NCI-H226 (cell line): ENCODE data around the gene SAV1.
"Not testable (repeated sequence)": the region's sequence is repeated elsewhere in the genome, so short reads cannot be mapped to it uniquely, and the experiment has no call there.

Source experiments
- DNase-seq: peaks from one replicate; pipeline ENCODE4 v3.0.0-alpha.2; 2015

The SAV1 gene

DNA sequence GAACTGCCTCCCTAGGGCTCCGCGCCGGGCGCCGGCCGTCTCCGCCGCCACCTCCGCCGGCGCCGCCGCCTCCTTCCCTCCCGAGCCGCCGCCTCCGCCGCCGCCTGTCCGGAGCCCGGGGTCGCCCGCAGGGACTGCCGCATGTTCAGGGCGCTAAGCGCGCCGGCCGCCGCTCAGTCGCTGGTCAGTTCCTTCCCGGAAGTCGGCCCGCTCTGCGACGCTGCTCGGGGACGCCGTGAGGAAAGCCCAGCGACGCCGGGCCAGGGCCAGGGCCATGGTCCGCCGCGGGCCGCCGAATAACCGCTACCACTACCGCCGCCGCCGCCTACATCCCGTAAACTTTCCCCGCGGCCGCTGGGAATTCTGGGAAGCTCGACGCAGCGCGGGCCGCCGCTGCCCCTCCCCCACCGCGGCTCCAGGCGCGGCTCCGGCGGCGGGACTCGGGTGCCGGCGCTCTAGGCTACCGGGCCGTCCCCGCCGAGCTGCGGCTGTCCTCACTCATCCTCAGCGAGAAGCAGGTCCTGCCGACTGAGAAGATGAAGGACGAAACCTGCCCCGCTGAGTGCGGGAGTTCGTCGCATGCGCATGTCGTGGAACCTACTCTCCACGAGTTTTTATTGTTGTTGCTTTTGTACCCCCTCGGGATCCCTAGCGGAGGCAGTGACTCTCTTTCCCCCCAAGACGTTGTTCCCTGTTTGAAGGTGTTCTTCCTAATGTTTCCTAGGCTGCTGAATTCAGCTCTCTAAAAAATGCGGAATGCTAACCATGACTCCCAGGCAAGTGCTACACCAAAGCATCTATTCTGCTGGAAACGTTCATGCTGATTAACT is at the start of gene SAV1:
TSS of gene SAV1 (minus strand) at position 311 of the 830 bp plus-strand sequence. CDS start 339 bp downstream, outside the sequence.
- peak; percentile 53 for DNase-seq

GRCh38 chr14:50717811-50718210 is 49.7 kb upstream of the SAV1 start:
- DNase-seq = no peak

- DNase-seq = peak; percentile 20
Observed at GRCh38 chr14:50714450-50715073, 46.5 kb upstream of the SAV1 start.

DNA sequence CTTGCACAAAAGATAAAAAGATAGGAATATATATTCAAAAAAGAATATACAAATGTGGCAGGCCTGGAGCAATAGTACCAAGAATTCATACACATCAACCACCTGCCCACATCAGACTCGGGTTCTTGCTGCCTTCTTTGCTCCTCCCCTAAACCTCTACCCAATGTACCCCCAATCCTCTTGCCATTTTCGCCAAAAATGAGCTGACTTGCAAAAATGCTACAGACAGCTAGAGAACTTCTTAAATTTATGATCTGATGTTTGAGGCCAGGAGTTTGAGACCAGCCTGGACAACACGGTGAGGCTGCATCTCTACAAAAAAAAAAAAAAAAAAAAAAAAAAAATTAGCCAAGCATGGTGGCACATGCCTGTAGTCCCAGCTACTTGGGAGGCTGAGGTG is 42.9 kb upstream of the SAV1 start:
- no peak for DNase-seq

- no peak for DNase-seq
Observed at GRCh38 chr14:50705026-50705593, 37.0 kb upstream of the SAV1 start.

GRCh38 chr14:50704454-50705010 is 36.4 kb upstream of the SAV1 start:
- no peak for DNase-seq

DNA sequence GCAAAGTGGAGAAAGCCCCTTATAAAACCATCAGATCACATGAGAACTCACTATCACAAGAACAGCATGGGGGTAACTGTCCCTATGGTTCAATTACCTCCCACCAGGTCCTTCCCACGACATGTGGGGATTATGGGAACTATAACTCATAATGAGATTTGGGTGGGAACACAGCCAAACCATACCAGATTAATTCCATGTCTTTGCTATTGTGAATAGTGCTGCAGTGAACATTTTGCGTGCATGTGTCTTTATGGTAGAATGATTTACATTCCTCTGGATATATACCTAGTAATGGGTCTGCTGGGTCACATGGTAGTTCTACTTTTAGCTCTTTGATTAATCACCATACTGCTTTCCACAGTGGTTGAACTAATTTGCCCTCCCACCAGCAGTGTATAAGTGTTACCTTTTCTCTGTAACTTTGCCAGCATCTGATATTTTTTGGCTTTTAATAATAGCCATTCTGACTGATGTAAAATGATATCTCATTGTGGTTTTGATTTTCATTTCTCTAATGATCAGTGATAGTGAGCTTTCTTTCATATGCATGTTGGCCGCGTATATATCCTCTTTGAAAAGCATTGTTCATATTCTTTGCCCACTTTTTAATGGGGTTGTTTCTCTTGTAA is 29.7 kb upstream of the SAV1 start:
- DNase-seq = no peak

DNA sequence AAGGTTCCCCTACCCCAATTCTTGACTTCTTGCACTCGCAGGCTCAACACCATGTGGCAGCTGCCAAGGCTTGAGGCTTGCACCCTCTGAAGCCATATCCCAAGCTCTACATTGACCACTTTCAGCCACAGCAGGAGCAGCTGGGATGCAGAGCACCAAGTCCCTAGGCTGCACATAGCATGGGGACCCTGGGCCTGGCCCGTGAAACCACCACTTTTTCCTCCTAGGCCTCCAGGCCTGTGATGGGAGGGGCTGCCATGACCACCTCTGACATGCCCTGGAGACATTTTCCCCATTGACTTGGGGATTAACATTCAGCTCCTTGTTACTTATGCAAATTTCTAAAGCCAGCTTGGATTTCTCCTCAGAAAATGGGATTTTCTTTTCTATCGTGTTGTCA is 26.2 kb upstream of the SAV1 start:
- not testable (repeated sequence) for DNase-seq

DNA sequence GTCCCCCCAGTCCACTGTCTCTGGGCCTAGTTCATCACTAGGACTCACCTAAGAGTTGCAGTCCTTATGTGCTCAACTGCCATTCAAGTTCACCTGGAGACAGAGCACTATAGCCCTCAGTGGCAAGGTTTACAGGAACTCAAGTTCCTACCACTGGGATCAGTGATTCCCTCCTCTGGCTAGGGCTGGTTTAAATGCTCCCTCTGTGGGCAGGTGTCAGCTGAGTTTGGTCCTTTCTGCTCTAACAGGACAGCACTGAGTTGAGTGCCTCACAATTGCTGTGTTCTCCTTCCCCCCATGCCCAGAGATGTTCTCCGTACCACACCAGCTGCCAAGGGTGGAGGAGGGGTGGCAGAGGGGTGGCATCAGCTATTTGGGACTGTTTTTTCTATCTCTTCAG is 20.8 kb upstream of the SAV1 start:
- no peak for DNase-seq

- DNase-seq = no peak
Observed at GRCh38 chr14:50679674-50680073, 11.6 kb upstream of the SAV1 start.

DNA sequence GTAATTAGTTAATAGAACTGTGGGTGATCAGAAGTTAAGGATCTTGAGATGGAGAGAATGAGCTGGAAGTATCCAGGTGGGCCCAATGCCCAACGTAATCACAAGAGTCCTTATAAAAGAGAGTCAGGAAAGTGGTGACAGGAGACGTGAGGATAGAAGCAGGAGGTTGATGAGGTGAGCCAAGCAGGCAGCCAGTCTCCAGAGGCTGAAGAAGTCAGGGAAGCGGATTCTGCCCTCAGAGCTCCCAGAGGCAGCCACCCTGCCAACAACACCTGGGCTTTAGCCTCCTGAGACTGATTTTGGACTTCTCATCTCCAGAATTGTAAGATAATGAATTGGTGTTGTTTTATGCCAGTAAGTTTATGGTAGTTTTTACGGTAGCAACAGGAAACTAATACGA is 10.1 kb upstream of the SAV1 start:
- no peak for DNase-seq

GRCh38 chr14:50677527-50678063 is 9.5 kb upstream of the SAV1 start:
- DNase-seq = peak; percentile 66

DNA sequence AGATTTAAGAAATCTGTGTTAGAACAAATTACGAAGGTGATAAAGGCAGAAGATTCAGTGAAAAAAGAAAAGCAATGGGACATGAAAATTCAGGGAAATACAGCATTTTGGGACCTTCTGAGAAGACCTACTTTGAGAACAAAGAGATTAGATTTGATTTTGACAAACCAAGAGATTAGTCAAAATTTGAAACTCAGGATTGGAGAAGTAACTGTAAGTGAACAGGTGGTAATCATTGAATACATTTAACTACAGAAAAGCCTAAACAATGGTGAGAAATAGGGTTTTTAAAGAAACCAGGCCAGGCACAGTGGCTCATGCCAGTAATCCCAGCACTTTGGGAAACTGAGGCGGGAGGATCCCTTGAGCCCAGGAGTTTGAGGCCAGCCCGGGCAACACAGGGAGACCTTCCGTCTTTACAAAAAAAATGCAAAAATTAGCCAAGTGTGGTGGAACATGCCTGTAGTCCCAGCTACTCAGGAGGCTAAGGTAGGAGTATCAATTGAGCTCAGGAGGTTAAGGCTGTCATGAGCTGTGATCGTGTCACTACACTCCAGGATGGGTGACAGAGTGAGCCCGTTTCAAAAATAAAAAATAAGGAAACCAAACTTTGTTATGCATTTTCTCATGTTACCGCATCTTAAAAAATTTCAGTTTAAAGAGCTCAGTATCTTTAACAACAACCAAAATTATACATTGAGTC is 8.9 kb upstream of the SAV1 start:
- no peak for DNase-seq

- DNase-seq = peak; percentile 78
Observed at GRCh38 chr14:50675597-50675996, 7.5 kb upstream of the SAV1 start.

- no peak for DNase-seq
Observed at GRCh38 chr14:50670866-50671256, 2.8 kb upstream of the SAV1 start.

GRCh38 chr14:50670196-50670865 is 2.2 kb upstream of the SAV1 start:
- no peak for DNase-seq

GRCh38 chr14:50669441-50669986 is 1.4 kb upstream of the SAV1 start:
- DNase-seq = no peak

- DNase-seq = no peak
Observed at GRCh38 chr14:50668826-50669143, 679 bp upstream of the SAV1 start.

- no peak for DNase-seq
Observed at GRCh38 chr14:50667684-50667995, 466 bp downstream of the SAV1 start.

- DNase-seq = no peak
Observed at GRCh38 chr14:50666772-50667683, 1.1 kb downstream of the SAV1 start.

GRCh38 chr14:50665300-50665699 is 2.8 kb downstream of the SAV1 start:
- not testable (repeated sequence) for DNase-seq
